SHP77 (cell line): ENCODE results near the gene ACKR2.
"Not testable (repeated sequence)": the region's sequence is repeated elsewhere in the genome, so short reads cannot be mapped to it uniquely, and the experiment has no call there.

ENCODE experiments used
- DNase-seq, 2 experiments: peaks; one replicate each; lab custom pipeline; 2025; lab: John Stamatoyannopoulos, UW

Gene ACKR2

DNA sequence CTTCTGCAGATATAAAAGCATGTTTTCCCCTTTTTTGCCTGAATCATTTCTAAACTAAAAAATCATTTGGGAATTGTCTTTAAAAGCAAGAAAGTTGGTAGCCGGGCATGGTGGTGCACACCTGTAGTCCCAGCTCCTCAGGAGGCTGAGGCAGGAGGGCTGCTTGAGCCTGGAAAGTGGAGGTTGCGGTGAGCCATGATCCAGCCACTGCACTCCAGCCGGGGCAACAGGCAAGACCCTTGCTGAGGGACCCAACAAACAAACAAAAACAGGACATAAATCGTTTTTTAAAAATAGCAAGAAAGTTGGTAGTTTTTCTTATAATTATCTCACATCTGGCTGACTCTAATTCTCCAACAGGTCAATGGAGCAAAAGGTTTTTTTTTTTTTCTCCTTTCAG is 7.5 kb upstream of the ACKR2 start:
- DNase-seq = no peak

DNA sequence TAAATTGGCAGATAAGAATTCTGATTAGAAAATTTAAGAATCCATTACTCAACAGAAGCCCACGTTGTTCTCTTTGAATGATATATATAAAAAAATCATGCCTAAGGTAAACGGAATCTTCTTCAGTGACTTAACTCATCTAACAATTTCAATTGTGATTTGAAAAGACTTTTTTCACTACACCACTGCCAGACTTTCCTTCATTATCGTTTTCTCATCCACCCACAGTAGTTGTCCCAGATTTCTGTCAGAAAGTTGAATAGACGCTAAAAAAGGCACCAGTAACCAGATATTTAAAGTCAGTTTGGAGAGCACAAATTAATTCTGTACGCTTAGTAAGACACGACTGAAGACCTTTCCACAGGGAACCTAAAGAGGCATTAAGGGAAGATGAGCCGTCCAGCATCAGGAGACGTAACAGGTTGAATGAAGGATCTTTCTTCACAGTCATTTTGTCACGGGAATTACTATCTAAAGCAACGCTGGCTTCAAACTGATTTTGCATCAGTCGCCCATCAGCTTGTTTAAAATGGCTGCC is 6.3 kb upstream of the ACKR2 start:
- DNase-seq = no peak

DNA sequence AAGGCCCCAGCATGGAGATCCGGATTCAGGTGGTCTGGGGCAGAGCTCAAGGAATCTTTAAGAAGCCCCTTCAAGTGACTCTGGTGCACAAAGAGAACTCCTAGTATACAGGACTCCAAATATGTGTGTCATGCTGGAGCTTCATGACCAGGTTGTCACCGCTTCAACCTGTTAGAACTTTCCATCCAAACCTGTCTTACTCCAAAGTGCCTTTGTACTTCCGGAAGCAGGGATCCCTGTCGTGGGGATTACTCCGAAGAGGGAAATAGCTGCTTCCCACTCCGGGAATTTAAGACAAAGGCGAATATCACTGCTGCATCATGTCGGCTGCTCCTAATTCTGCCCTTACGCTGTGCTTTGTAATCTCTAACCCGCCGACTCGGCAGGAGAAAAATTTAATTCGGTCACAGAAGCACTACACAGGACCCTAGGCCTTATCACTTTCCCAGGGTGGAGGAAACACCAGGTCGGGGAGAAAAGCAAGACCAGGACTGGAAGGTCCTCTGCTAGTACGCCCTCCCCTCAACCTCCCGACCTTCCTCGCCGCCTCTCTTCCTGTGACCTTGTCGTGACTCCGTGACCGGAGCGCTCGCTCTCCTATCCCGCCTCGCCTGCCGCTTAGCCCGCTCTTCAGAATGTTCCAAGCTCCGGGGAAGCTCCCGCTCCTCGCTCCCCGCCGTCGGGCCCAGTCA is 5.7 kb upstream of the ACKR2 start:
- DNase-seq = peak; percentile 52 to 53

DNA sequence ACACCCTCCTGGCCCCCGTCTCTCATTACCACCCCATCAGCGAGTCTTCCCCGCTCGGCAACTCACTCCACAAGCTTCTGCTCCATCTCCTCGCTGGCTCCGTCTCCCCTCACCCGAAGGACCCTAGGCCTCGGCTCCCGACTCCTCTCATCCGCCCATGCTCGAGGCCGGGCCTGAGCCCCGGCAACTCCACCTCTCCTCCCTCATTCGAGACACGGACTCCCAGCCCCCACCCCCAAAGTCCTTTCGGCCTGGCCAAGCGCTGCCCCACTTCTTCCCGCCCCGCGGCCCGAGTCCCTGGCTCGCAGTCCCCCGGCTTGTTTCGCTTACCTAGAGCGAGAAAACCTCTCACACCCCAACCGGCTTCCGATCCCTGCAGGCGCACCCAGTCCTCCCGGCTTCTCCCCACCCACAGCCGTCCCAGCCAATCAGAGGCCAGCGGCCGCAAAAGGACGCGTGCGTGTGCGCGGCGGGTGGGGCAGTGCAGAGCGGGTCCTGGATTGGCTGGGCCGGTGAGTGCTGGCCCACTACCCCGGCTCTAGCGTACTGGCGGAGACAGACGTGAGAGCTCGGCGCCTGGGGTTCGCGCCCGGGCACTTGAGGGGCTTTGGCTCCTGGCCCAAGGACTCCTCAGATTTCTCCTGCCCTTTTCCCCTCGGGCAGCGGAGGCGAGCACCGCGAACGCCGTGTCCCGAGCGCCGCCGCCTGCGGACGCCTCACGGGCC is 5.0 kb upstream of the ACKR2 start, which contains the start of gene HIGD1A:
TSS of gene HIGD1A (minus strand) at position 385 of the 725 bp plus-strand sequence. CDS start 10,237 bp downstream, outside the sequence.
- DNase-seq = peak; percentile 96 to 98

DNA sequence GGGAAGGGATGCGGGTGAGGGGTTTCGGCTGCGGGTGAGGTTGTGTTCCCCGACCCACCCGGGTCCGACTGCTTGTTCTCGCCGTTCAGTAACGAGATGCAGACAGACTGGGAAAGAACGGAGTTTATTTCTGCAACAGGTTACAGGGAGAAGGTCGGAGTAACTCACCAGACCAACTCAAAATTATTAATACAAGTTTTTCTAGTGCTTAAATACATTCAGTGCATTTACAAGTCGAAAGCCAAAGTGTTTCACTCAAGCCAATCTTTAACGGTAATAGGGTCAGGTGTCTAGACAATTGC is 4.5 kb upstream of the ACKR2 start:
- DNase-seq = no peak

DNA sequence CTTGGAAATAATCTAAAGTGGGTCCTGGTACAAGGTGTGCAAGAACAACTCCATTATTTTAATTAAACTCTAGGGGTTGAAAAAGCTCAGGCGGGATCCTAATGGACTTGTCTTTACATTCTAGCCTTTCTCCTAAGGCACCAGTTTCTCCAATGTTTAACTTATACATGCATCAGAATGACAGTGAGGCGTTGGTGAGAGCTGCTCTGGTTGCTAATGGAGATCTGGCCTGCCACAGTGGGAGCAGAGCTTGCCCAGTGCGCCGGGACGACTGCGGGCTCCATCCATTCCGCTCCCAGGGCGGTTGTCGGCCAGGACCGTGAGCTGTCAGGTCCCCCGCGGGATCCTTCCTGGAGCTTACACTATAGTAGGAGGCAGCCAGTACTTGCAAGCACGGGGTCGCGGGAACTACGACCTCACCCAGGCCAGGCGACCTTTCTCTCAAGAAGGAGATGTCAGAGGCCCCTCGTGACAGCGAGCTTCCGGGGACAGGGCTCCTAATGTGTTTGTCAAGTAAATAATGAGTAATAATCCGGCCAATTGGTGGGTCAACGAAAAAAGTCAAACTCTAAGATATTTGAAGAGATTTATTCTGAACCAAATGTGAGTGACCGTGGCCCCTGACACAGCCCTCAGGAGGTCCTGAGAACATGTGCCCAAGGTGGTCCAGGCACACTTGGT is 4.0 kb upstream of the ACKR2 start:
- peak; percentile 10 to 47 for DNase-seq

DNA sequence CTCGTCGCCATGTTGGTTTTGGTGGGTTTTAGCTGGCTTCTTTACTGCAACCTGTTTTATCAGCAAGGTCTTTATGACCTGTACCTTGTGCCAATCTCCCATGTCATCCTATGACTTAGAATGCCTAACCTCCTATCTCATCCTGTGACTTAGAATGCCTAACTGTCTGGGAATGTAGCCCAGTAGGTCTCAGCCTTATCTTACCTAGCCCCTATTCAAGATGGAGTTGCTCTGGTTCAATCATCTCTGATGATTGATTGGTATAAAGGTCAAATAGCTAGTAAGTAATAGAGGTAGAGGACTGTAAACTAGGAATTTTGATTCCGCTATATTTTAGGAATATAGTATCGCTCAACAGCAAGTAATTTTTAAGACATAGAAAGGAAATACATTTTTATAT is 1.3 kb upstream of the ACKR2 start:
- DNase-seq = no peak

DNA sequence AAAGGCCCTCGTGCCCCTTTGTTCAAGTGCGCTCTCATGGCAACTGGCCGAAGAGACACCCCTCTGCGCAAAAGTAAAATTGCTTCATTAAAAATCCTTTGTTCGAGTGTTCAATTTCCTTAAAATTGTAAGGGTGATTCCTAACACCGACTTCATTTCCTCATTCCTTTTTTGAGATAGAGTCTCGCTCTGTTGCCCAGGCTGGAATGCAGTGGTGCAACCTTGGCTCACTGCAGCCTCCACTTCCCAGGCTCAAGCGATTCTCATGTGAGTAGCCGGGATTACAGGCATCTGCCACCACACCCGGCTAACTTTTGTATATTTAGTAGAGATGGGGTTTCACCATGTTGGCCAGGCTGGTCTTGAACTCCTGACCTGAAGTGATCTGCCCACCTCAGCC is 1.5 kb downstream of the ACKR2 start:
- not testable (repeated sequence) for DNase-seq

DNA sequence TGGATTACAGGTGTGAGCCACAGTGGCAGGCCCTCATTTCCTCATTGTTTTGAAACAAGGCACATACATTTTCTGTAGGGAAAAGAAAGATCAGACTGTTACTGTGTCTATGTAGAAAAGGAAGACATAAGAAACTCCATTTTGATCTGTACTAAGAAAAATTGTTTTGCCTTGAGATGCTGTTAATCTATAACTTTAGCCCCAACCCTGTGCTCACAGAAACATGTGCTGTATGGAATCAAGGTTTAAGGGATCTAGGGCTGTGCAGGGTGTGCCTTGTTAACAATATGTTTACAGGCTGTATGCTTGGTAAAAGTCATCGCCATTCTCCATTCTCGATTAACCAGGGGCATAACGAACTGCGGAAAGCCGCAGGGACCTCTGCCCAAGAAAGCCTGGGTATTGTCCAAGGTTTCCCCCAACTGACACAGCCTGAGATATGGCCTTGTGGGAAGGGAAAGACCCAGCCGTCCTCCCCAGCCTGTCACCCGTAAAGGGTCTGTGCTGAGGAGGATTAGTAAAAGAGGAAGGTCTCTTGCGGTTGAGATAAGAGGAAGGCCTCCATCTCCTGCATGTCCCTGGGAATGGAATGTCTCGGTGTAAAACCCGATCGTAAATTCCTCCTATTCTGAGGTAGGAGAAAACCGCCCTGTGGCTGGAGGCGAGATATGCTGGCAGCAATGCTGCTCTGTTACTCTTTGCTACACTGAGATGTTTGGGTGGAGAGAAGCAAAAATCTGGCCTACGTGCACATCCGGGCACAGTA is 2.1 kb downstream of the ACKR2 start:
- DNase-seq = not testable (repeated sequence)

DNA sequence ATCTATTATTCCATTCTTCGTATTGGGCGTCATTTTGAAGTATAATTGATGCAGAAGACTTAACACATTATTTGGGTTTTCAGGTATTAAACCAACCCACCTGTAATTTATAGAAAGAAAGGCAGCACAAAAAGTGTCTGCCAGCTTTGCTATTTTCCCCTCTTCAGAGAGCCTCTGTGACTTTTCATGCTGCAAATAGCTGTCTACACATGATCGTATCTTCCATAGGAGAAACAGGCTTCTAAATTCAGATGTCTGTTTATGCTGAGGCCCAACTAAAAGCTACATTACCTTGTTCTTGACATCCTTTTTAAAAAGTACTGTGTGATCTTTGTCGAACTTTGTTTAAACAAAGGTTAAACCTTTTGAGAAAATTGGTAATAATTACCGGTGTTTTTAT is 5.0 kb downstream of the ACKR2 start:
- no peak for DNase-seq

DNA sequence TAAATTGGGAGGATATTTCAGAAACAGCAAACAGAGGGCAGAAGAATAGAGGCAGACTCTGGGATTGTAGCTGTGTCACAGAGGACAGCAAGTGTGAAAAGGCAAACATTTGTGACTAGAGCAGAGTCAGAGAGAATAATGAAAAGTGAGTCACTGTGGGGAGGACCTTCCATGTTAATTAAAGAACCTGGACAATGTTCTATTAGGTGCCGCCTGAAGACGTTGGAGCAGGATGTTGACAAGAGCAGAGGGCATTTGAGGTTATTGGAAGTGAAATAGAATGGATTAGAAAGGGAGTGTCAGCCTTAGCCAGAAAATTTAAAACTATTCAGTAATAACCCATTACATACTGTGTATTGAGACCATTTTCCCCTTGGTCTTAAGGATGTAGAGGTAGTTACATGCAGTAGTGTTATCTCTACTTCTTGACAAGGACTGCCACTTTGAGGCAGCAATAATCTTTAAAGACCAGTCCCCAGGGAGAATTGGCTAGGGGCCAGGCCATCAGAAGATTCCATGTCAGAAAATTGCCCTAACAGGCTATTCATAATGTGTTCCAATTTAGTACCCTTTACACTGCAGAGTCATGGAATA is 5.8 kb downstream of the ACKR2 start:
- DNase-seq = no peak

DNA sequence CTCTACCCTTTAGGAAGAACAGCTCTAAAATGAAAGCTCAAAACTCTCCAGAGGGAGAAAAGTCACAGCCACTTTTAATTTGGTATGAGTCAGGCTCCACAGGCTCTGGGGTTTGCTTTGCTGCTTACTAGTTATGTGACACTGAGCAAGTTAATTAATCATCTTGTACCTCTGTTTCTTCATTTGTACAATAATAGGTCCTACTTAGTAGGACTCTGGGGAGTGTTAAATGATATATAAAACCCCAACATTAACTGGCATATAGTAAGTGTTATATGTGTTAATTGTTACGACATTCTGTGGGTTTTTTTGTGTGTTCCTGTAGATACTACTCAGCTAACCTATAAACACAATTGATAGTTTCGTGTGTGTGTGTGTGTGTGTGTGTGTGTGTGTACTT is 6.6 kb downstream of the ACKR2 start:
- DNase-seq = no peak

DNA sequence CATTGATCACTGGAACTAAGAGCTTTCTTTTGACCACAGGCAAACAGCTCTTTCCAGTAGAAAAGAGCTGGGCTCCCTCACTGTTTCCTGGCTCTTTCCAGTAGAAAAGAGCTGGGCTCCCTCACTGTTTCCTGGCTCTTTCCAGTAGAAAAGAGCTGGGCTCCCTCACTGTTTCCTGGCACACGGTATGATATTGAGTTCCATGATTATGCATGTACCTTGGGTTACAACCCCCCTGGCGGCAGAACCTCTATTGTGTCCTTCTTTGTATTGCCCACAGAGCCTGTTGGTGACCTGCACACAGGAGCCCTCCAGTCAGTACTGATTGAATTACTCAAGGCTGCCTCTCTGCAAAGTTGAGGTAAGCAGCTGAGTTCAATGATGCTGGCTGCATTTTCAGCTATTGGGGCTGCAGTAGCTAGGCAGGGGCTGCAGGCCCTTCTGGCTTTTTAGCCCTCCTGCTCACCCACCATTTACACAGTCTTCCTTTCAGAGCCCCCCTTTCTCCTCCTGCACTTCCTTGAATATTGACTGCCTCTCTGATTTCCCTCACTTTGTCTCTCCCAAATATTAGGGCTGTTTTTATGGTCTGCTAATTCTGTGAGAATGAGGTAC is 10.2 kb downstream of the ACKR2 start:
- peak; percentile 82 to 87 for DNase-seq

DNA sequence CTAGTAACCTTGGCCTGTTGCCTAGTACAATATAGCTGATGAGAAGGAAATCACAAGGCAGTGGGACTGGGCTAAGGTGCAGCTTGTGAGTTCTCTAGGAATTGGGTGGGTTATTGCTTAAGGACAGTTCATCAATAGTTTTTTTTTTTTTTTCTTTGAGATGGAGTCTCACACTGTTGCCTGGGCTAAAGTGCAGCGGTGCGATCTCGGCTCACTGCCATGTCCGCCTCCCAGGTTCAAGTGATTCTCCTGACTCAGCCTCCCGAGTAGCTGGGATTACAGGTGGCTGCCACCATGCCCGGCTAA is 11.5 kb downstream of the ACKR2 start:
- DNase-seq = no peak

DNA sequence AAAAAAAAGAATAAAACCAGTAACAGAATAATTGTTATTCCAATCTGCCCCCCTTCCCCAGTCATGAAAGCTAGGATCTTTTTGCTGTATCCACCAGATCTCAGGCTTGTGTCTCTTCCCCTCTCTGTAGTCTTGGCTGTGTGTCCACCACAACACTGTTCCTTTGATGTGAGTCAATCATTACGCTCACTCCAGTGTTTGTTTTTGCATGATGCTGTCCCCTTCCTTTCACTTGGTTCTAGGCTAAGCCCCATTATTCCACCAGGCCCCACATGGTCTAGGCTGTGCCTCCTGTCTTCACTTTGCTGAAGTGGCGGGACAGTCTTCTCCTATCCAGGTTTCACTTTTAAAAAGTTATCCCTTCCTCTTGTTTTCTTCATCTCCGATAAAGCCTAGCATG is 13.6 kb downstream of the ACKR2 start:
- no peak for DNase-seq

DNA sequence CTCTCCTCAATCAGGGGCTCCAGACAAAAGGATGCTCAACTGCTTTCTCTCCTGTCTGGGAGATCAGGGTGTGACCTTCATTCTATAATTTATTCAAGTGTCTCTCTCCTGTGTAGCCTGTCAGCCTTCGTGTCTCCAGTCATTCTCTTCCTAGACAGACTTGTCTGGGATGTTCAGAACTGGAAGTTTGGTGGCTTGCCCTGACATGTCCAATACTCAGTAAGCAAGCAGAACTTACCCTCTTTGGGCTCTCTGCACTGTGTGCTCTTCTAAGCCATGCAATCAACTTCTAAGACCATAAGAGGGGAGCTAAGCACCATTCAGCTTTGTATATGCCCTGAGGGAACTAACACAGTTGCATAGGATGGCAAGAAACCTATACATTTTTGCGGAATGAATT is 14.1 kb downstream of the ACKR2 start:
- DNase-seq = no peak

DNA sequence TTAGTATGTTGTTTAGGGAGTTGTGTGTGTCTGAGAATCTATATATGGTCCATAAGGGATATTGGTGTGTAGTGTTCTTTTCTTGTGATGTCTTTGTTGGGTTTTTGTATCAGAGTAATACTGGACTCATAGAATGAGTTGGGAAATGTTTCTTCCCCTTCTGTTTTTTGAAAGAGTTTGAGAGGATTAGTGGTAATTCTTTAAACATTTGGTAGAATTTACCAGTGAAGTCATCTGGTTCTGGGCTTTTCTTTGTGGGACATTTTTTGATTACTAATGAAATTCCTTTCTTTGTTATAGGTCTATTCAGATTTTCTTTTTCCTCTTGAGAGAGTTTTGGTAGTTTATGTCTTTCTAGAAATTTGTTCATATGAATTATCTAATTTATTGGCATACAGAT is 16.9 kb downstream of the ACKR2 start:
- DNase-seq = no peak

DNA sequence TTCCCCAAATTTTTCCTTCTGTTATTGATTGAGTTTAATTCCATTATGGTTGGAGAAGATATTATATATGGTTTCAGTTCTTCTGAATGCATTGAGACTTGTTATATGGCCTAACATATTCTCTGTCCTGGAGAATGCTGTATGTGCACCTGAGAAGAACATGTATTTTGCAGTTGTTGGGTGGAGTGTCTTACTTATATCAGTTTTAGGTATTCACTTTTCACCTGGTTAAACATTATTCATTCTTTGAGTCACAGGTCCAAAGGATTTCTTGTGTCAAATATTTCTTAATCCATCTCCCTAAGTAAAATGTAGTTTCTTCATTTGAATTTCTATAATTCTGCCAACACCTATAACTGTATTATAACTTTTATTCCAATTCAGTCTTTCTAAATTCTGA is 17.8 kb downstream of the ACKR2 start:
- DNase-seq = no peak

DNA sequence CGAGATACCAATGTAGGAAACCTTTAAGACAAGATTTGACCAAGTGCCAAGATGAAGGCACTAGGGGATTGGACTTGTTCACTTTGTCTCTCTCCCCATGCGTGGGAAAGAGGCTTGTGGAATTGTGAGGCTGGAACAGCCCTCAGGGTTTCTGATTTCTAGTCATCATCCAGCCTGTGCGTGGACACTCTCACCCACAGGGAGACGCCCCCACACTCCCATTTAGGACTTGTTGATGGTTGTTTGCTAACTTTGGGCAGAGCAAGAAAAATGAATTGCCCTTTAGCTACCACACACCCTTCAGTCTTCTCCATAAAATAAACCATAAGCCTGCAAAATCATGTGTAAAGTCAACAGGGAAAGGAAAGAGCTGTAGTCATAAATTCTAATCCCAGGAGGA is 18.4 kb downstream of the ACKR2 start:
- DNase-seq = no peak

DNA sequence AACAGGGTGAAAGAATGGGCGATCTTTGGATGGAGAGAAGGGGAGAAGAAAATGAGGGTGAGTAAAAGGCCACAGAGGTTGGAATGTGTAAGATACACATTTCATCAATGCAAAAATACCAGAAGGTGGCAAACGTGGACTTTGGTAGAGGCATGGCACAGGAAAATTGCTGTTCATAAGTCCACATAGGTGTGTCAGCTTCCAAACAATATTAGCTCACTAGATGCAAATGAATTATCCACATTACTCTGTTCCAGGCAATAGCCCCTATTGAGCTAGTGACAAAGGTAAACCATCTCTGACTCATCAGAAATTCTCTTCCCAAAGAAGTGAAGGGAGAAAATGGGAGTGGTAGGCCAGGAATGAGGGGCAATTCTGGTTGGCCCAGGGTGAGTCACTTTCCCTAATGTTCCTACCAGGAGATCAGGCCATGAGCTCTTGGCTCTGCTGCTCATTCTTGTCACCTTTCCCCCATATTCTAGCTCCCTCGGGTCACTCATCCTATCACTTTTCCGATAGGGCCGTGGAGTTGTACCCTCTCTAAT is 19.9 kb downstream of the ACKR2 start:
- no peak for DNase-seq
